ENCODE measurements around the gene PREX1.
A peak's percentile ranks its signal among the peaks of the same experiment; 100 is the strongest.

PREX1 gene

GRCh38 chr20:48634641-48635040 is 193.2 kb downstream of the PREX1 start:
- no peak overlapping the region for H3K4me3 ChIP-seq (replicated peaks; ENCODE audit: low read depth, low read length)
- TF ChIP-seq CTCF (IDR thresholded peaks at IDR 0.05; ENCODE audit: low read length, missing control alignments): no peak
- DNase-seq (ENCODE audit: low read depth): no peak

GRCh38 chr20:48633620-48634257 is 194.1 kb downstream of the PREX1 start:
- H3K4me3 ChIP-seq (replicated peaks; ENCODE audit: low read depth, low read length): no peak overlapping the region
- TF ChIP-seq CTCF (IDR thresholded peaks at IDR 0.05; ENCODE audit: low read length, missing control alignments): no peak
- DNase-seq (ENCODE audit: low read depth): no peak

DNA sequence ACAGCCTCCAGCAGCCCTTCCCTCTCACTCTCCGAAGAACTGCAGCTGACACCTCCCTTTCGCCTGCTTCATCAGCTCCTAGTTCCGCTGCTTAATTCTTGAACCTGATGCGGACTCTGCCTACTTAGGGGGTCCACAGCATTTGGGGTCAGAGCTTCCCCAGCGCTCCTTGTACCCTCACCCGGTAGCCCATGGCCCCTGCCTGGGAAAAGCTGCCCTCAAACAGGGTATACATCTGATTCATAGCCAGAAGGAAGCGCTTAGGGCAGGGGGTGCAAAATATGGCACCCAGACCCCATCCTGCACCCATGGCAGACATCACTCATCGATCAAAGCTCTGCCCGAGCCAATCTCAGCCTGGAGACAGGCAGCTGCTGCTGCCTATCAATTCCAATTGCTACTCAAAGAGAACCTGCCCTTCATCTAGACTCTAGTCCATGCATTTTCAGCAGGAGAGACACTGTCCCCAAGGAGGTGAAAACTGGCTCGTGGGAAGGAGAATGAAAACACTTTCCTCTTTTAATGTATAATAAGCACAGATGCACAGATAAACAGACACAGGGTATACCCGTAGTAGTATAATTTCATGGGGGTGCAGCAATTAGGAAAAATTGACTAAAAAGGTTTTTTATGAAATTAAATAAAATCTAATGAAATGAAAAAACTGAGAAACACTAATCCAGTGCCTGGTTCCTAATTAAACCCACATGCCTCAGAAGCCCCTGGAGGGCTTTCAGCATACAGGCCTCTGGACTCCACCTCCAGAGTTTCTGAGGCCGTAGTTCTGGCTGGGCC is 194.8 kb downstream of the PREX1 start:
- no peak for TF ChIP-seq CTCF (IDR thresholded peaks at IDR 0.05; ENCODE audit: low read length, missing control alignments)
- no peak overlapping the region for H3K4me3 ChIP-seq (replicated peaks; ENCODE audit: low read depth, low read length)
- no peak for DNase-seq (ENCODE audit: low read depth)

DNA sequence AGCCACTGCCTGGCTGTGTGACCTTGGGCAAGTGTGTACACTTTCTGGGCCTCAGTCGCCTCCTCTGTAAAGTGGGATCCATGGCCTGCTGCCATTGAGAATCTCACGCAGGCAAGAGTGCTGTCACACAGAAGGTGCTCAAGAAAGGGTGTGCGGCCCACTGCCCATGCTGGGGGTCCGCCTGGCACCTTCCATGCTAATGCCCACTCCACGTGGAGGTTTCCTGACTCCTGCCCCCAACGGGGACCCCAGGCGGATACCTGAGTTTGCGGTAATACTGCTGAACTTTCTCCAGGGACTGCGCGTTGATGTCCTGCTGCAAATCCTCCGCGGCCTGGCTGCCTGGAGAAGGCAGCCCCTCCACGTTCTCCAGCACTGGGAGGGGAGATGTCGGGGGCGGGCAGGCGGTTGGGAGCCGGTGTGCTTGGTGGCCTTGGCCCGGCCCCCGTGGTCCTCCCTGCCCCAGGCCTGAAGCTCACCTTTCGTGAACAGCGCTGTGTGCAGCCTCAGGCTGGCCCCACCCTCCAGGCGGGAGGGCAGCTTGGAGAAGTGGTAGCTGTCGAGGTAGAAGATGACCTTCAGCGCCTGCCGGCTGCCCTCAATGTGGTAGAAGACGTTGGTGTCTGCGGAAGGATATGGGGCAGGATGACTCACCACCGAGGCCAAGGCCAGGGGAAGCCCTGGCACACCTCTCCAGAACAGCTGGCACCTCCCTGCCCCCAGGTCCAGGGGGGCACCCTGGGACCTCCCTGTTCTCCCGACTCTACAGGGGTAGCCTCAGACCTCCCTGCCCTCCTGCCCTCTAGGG is 195.6 kb downstream of the PREX1 start:
- no peak for TF ChIP-seq CTCF (IDR thresholded peaks at IDR 0.05; ENCODE audit: low read length, missing control alignments)
- DNase-seq (ENCODE audit: low read depth): no peak
- H3K4me3 ChIP-seq (replicated peaks; ENCODE audit: low read depth, low read length): no peak overlapping the region

DNA sequence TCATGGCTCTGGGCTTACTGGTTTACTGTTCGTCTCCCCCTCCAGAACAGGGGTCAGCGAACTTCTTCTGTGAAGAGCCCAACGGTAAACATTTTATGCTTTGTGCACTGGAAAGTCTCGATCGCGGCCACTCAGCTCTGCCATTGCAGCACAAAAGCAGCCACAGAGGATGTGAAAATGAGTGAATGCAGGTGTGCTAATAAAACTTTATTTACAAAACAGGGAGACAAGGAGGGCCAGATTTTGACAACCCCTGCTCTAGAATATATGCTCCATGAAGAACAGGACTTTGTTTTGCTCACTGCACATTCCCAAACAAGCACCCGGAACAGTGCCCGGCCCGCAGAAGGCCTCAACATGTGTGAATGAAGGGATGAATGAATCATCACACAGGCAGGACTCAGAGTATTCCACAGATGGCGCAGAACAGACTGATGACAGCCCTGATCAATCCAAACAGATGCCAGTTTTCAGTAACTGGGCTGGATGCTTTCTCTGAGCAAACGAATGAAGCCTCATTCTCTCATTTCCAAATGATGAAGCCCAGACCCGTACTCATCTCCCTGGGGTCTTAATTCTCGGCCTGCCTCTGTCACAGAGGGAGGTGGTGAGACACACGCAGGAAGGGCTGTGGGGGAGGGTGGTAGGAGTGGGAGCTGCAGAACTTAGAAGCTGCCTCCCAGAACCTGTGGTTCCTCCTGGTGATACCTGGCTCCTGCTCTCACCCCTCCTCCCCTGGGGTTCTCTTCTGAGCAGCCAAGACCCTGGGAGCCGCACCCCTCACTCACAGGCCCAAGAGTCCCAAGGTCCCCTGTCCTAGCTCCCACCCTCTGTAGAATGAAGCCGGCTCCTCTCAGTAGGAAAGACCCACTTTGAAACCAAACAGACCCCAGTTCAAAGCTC is 196.4 kb downstream of the PREX1 start:
- H3K4me3 ChIP-seq (replicated peaks; ENCODE audit: low read depth, low read length): no peak overlapping the region
- TF ChIP-seq CTCF (IDR thresholded peaks at IDR 0.05; ENCODE audit: low read length, missing control alignments): no peak
- DNase-seq (ENCODE audit: low read depth): peak; percentile 43

DNA sequence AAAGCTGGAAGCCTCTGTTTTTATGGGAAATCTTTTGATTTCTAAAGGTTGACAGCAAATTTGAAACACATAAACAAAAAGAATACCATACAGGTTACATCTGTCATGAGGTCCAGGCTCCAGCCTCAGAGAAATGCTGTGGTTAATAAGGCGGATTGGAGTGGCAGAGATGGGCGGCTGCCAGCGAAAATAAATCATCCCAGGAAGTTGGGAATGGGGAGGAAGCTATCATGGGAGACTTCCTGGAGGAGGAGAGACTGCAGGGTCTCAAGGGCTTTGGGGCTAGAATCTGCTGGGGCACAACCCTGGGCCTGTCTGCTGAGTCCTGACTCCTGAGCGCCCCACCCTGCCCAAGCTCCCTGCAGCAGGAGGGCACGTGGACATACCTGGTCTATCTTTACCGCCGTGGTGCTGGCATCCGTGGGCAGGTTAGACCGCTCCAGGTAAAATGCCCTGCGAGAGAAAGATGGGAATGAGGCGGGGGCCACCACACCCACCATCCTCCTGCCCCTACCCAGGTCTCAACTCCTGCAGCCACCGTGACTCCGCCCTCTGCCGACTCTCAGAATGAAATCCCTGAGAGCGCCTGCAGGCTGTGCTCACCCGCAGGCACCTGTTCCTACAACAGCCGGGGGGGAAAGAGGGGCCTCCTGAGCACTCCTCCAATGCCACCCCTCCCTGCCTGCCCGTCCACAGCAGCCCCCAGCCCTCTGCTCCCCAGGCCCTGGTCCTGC is 197.3 kb downstream of the PREX1 start:
- TF ChIP-seq CTCF (IDR thresholded peaks at IDR 0.05; ENCODE audit: low read length, missing control alignments): no peak
- no peak overlapping the region for H3K4me3 ChIP-seq (replicated peaks; ENCODE audit: low read depth, low read length)

More for the DNA sequence above, 197.3 kb downstream of the PREX1 start:
- DNase-seq (ENCODE audit: low read depth): no peak
